Raji (cell line): ENCODE measurements around the gene ADAR.

ENCODE experiments used
- POLR2A ChIP-seq: IDR thresholded peaks from 2 replicates; pipeline ENCODE4 v1.6.1; 2011; ENCODE audit warnings: low read depth, low read length, control low read depth; ENCODE audit not compliant: insufficient read depth

ADAR gene

GRCh38 chr1:154533952-154534844 is 73.8 kb downstream of the ADAR start:
- no peak for TF ChIP-seq POLR2A
